Liver (tissue), 9 donors: Measurements from ENCODE around the gene GLDN. TPM values are rescaled to one million over a fixed set of nuclear protein-coding genes. Genes with fewer than 3 reads are reported as not detected.

Experiments used
- DNase-seq: peaks from one replicate; pipeline ENCODE4 v3.0.0-alpha.2; 2017; ENCODE audit warnings: low spot score
- H3K27ac ChIP-seq, 2 donors: one replicate each; pipeline ENCODE4 v1.7.0; 2013; ENCODE audit warnings: inconsistent platforms in 2 of 2, low read length in 2 of 2, control low read depth in 1 of 2, low read depth in 1 of 2, mild to moderate bottlenecking in 1 of 2
- H3K27me3 ChIP-seq, 4 donors: one replicate each; pipeline versions ENCODE4 v1.6.1 to v1.7.0; 2013; ENCODE audit warnings: low read length in 3 of 4, inconsistent platforms in 1 of 4, mild to moderate bottlenecking in 1 of 4, moderate library complexity in 1 of 4; ENCODE audit not compliant: control insufficient read depth in 4 of 4, insufficient read depth in 4 of 4
- H3K36me3 ChIP-seq, 4 donors: one replicate each; pipeline versions ENCODE4 v1.6.1 to v1.7.0; 2013; ENCODE audit warnings: low read length in 3 of 4, mild to moderate bottlenecking in 3 of 4, low read depth in 1 of 4, moderate library complexity in 1 of 4; ENCODE audit not compliant: control insufficient read depth in 4 of 4, insufficient read depth in 3 of 4
- H3K4me1 ChIP-seq, 4 donors: one replicate each; pipeline versions ENCODE4 v1.6.1 to v1.7.0; 2013; ENCODE audit warnings: low read length in 3 of 4, mild to moderate bottlenecking in 3 of 4, moderate library complexity in 1 of 4; ENCODE audit not compliant: control insufficient read depth in 4 of 4, insufficient read depth in 4 of 4
- H3K4me3 ChIP-seq, 3 donors: one replicate each; pipeline versions ENCODE4 v1.6.1 to v1.7.0; 2013; ENCODE audit warnings: low read length in 3 of 3, control low read depth in 1 of 3, low read depth in 1 of 3, mild to moderate bottlenecking in 1 of 3
- H3K9ac ChIP-seq, 2 donors: one replicate each; pipeline ENCODE4 v1.7.0; 2013; ENCODE audit warnings: low read length in 2 of 2, mild to moderate bottlenecking in 2 of 2, moderate library complexity in 2 of 2, control low read depth in 1 of 2, low read depth in 1 of 2
- H3K9me3 ChIP-seq, 4 donors: one replicate each; pipeline versions ENCODE4 v1.6.1 to v1.7.0; 2013; ENCODE audit warnings: low read length in 3 of 4; ENCODE audit not compliant: control insufficient read depth in 4 of 4
- ATF3 ChIP-seq: IDR thresholded peaks from 2 replicates; pipeline ENCODE4 v1.6.1; 2016; ENCODE audit warnings: antibody characterized with exemption
- CTCF ChIP-seq: fragments of 150-350 bp; IDR thresholded peaks from 2 replicates; pipeline ENCODE4 v1.5.1; 2017; ENCODE audit warnings: improper control_type of control experiment, low read depth, low read length; ENCODE audit not compliant: missing input control
- EGR1 ChIP-seq, 2 donors: IDR thresholded peaks; 2 replicates each; pipeline ENCODE4 v1.6.1; 2016 to 2018; ENCODE audit warnings: antibody characterized with exemption in 2 of 2, low read depth in 2 of 2
- FOXA2 ChIP-seq: IDR thresholded peaks from 2 replicates; pipeline ENCODE4 v1.6.1; 2016; ENCODE audit warnings: antibody characterized with exemption
- HNF4A ChIP-seq, 2 donors: conservative IDR thresholded peaks; 2 replicates each; pipeline ENCODE4 v1.6.1; 2016; ENCODE audit warnings: antibody characterized with exemption in 2 of 2, mild to moderate bottlenecking in 2 of 2
- HNF4G ChIP-seq: IDR thresholded peaks from 2 replicates; pipeline ENCODE4 v1.6.1; 2016; ENCODE audit warnings: antibody characterized with exemption
- JUND ChIP-seq, 2 donors: IDR thresholded peaks; 2 replicates each; pipeline ENCODE4 v1.6.1; 2016; ENCODE audit warnings: antibody characterized with exemption in 2 of 2
- MAX ChIP-seq: IDR thresholded peaks from 2 replicates; pipeline ENCODE4 v1.6.1; 2016; ENCODE audit warnings: antibody characterized with exemption
- NR2F2 ChIP-seq: IDR thresholded peaks from 2 replicates; pipeline ENCODE4 v1.6.1; 2016; ENCODE audit warnings: antibody characterized with exemption
- RAD21 ChIP-seq, 2 donors: IDR thresholded peaks; 2 replicates each; pipeline ENCODE4 v1.6.1; 2016; ENCODE audit warnings: antibody characterized with exemption in 2 of 2, mild to moderate bottlenecking in 2 of 2
- REST ChIP-seq: IDR thresholded peaks from 2 replicates; pipeline ENCODE4 v1.6.1; 2016; ENCODE audit warnings: antibody characterized with exemption, mild to moderate bottlenecking
- YY1 ChIP-seq: IDR thresholded peaks from 2 replicates; pipeline ENCODE4 v1.6.1; 2016; ENCODE audit warnings: antibody characterized with exemption, mild to moderate bottlenecking
- ZBTB33 ChIP-seq: IDR thresholded peaks from 2 replicates; pipeline ENCODE4 v1.6.1; 2016; ENCODE audit warnings: antibody characterized with exemption
- WGBS: extraction: QIAGEN DNeasy Blood & Tissue Kit; methylation state at CpG from one replicate; pipeline ENCODE4 v1.1.7; 2013; 5-methylcytosine and 5-hydroxymethylcytosine counted together
- polyA plus RNA-seq, 2 donors: library from polyadenylated mRNA; stranded (reverse) in 1 of 2; unstranded in 1 of 2; fragments of 200-250 nt in 1 of 2; fragments of >200 nt in 1 of 2; fragmentation: Nextera tagmentation in 1 of 2; extraction: Ambion mirVana in 1 of 2; gene quantifications; one replicate each; pipeline versions ENCODE4 v1.2.1 to v1.2.3, GENCODE V29; 2013 to 2015
- total RNA-seq, 2 donors: library from RNA; depleted of rRNA; stranded (reverse); fragments of >200 nt; gene quantifications; one replicate each; pipeline ENCODE4 v1.2.3, GENCODE V29; 2014
- donor health status: healthy.
- donor health status: healthy.
- donor health status: healthy.
- donor health status: healthy.
- donor health status: healthy.

Gene GLDN
- total RNA-seq (1 to 10 TPM in 1 of 2 donors, under 1 TPM in 1; 0.50 to 1.4 TPM), polyA plus RNA-seq (under 1 TPM; 0.15 to 0.16 TPM)

GRCh38 chr15:51341366-51342226 lies at the start of gene GLDN:
Gene GLDN, plus strand, starts transcription at chr15:51341655. Its CDS starts 30 bp downstream, at chr15:51341685.
- Histone ChIP-seq H3K27ac (no peak within 1 kb of the TSS), H3K4me1 (peaks cover 0 to 8% (median 7%) of the 10 kb centered on the region in 4 donors), H3K4me3 (peak within 1 kb of the TSS in 2 of 3 donors; percentile 29 to 40), H3K36me3 (no peaks in the 10 kb centered on the region), H3K27me3 (peaks cover 0 to 13% (median 4%) of the 10 kb centered on the region in 4 donors), H3K9ac (no peak within 1 kb of the TSS), H3K9me3 (no peaks in the 10 kb centered on the region)
- no peak for TF ChIP-seq REST
- TF ChIP-seq HNF4G, result no peak
- no peak for TF ChIP-seq HNF4A (conservative IDR thresholded peaks at IDR 0.05)
- TF ChIP-seq EGR1 (IDR thresholded peaks at IDR 0.05; ENCODE audit: low read depth in 2 of 2), result no peak
- TF ChIP-seq MAX, result no peak
- no peak for TF ChIP-seq JUND (IDR thresholded peaks at IDR 0.05)
- WGBS, result 5% methylated on average over 76 of the region's 76 CpGs
- no peak for DNase-seq

- WGBS, result 70% methylated on average over 2 of the region's 2 CpGs
- Histone ChIP-seq H3K9me3 (no peaks in the 10 kb centered on the region), H3K9ac (no peak overlapping the region), H3K36me3 (no peaks in the 10 kb centered on the region), H3K27me3 (no peaks in the 10 kb centered on the region), H3K27ac (no peak overlapping the region), H3K4me1 (no peaks in the 10 kb centered on the region), H3K4me3 (no peak overlapping the region)
- TF ChIP-seq YY1, result no peak
- no peak for TF ChIP-seq ZBTB33
- TF ChIP-seq ATF3, result no peak
- TF ChIP-seq RAD21 (IDR thresholded peaks at IDR 0.05), result no peak
- TF ChIP-seq HNF4G, result no peak
- TF ChIP-seq CTCF, result no peak
- no peak for TF ChIP-seq MAX
- TF ChIP-seq REST, result no peak
- no peak for TF ChIP-seq EGR1 (IDR thresholded peaks at IDR 0.05; ENCODE audit: low read depth in 2 of 2)
- TF ChIP-seq FOXA2, result no peak
- no peak for TF ChIP-seq NR2F2
- DNase-seq, result no peak
Measured at GRCh38 chr15:51298620-51299019, 42.8 kb upstream of the GLDN start.
